ENCODE results near the gene GDPD4.

Gene GDPD4

DNA sequence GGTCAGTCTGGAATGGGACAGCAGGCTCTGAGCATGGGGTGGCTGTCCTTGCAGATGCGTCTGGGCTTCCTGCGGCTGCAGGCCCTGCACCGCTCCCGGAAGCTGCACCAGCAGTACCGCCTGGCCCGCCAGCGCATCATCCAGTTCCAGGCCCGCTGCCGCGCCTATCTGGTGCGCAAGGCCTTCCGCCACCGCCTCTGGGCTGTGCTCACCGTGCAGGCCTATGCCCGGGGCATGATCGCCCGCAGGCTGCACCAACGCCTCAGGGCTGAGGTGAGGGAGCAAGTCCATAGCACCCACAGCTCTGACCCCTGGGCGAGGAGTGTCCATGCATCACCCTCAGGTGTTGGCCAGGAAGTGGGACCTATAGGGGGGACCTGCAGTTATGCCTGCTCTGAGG is 121.8 kb downstream of the GDPD4 start:
- TF ChIP-seq POLR2A (IDR thresholded peaks at IDR 0.05; ENCODE audit: low read length) (no peak), GATA1 (IDR thresholded peaks at IDR 0.05; ENCODE audit: low read depth, low read length) (no peak)
- no peak for DNase-seq

DNA sequence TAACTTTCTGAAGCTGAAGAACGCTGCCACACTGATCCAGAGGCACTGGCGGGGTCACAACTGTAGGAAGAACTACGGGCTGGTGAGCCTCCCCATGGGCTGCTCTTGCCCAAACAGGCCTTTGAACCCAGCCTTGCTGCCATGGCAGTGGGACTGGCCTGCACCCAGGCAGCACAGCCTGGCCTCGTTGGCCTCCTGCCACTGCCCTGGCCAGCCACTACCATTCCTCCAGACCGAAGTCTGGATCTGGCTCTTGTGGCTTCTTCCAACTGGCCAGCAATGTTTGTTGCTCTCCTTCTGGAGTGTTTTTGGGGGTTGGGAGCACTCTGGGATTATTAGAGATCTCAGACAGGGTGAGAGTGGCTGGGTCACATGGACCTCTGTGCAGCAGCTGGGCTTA is 122.4 kb downstream of the GDPD4 start:
- TF ChIP-seq GATA1 (IDR thresholded peaks at IDR 0.05; ENCODE audit: low read depth, low read length) (no peak), POLR2A (IDR thresholded peaks at IDR 0.05; ENCODE audit: low read length) (no peak)
- no peak for DNase-seq

DNA sequence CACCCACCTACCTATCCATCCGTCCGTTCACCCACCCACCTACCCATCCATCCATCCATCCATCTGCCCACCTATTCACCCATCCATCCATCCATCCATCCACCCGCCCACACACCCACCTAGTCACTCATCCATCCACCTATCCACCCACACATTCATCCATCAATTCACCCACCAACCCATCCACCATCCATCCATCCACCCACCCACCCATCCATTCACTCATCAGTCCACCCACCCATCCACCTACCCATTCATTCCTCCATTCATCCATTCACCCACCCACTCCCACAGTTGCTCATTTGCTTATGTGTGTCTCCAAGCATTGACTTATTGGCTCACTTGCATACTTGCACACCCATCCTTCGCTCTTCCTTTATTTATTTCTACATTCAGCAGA is 123.3 kb downstream of the GDPD4 start:
- DNase-seq = no peak
- TF ChIP-seq POLR2A (IDR thresholded peaks at IDR 0.05; ENCODE audit: low read length) = no peak
- TF ChIP-seq GATA1 (IDR thresholded peaks at IDR 0.05; ENCODE audit: low read depth, low read length) = no peak

DNA sequence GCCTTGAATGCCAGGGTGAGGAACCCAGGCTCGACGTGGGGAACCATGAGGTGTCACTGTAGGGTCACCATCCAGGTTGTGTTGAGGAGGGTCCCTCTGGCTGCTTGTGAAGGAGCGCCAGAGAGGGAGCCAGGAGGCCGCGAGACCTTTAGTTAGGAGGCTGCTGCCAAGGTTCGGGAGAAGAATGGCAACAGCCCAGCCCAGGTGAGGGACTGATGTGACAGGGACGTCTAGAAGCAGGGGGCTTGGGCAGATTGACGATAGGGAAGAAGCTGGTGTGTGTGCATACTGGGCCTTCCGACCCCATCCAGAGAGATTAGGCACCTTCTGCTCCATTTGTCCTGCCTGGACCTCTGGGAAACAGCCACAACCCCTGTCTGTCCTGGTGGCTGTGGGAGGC is 124.5 kb downstream of the GDPD4 start:
- no peak for DNase-seq
- no peak for TF ChIP-seq GATA1 (IDR thresholded peaks at IDR 0.05; ENCODE audit: low read depth, low read length)
- no peak for TF ChIP-seq POLR2A (IDR thresholded peaks at IDR 0.05; ENCODE audit: low read length)

DNA sequence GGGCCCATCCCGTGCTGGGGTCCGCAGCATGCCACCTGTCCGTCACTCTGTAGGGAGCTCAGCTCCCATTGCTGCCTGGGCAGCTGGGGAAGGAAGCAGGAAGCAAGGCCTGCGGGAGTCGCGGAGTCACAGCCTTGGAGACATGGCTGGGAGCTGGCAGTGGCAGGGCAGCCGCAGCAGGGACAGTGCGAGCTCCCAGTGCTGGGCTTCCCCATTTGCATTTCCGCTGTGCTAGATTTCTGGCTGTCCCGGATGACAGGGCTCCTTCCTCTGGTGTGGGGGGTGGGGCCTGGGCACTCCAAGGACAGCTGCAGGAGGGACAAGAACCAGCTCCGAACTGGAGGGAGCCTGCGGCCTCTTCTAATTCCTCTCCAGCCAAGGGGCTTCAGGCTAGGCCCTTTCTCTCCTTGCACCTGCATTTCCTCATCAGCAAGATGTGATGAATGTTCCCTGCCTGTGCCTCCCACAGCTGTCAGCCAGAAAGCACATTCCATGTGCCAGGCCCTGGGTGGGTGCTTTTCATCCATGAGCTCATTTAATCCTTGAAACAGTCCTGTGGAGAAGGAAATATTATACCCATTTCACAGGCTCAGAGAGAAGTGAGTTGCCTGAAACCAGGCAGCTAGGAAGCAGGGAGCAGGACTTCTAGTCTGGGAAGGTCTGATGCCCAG is 125.5 kb downstream of the GDPD4 start:
- DNase-seq = no peak
- TF ChIP-seq GATA1 (IDR thresholded peaks at IDR 0.05; ENCODE audit: low read depth, low read length) = no peak
- TF ChIP-seq POLR2A (IDR thresholded peaks at IDR 0.05; ENCODE audit: low read length) = no peak

DNA sequence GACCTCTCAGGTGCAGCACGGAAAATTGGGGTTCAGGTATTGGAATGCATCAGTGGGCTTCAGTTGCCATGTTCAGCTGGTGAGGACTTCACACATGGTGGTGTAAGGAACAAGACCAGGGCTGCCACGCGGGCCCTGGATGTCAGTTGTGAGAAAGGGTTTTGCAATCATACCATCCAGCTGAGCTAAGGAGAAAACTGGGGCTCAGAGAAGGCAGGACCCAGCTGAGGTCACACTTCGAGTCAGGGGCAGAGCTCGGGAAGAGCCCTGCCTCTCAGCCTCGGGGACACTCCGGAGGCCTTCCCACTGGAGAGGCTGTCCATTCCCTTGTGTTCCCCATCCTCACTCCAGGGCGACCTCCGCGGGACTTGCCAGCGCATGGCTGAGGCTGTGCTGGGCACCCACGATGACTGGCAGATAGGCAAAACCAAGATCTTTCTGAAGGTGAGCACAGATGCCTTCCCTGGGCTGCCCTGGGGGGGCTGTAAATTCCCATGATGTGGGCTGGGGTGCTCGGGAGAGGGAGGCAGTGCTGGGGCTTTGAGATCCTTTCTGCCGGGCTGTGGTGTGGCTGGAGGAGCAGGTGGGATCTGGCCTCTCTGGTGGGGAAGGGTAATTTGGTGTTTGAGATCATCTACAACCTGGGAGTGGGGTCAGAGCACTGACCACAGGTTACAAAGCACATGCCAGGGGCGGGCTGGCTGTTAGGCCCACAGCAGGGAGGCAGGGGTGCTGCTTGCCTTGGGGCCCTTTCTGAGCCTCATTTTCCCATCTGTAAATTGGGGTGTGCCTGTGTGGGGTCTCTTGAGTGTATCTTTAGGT is 126.3 kb downstream of the GDPD4 start:
- no peak for DNase-seq
- no peak for TF ChIP-seq GATA1 (IDR thresholded peaks at IDR 0.05; ENCODE audit: low read depth, low read length)
- TF ChIP-seq POLR2A (IDR thresholded peaks at IDR 0.05; ENCODE audit: low read length) = no peak

DNA sequence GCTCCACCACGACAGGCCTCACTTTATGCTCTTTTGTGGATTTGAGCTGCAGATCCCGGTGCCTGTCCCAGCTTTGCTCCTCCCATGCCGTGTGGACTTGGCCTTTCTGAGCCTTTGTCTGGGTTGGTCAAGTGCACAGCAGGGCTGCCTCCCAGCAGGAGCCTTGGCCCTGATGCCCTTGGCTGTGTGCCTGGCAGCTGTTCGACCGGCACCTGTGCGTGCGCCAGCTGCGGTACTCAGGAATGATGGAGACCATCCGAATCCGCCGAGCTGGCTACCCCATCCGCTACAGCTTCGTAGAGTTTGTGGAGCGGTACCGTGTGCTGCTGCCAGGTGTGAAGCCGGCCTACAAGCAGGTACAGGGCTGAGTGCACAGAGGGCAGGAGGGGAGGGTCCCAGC is 126.9 kb downstream of the GDPD4 start:
- TF ChIP-seq POLR2A (IDR thresholded peaks at IDR 0.05; ENCODE audit: low read length) = no peak
- TF ChIP-seq GATA1 (IDR thresholded peaks at IDR 0.05; ENCODE audit: low read depth, low read length) = no peak

DNA sequence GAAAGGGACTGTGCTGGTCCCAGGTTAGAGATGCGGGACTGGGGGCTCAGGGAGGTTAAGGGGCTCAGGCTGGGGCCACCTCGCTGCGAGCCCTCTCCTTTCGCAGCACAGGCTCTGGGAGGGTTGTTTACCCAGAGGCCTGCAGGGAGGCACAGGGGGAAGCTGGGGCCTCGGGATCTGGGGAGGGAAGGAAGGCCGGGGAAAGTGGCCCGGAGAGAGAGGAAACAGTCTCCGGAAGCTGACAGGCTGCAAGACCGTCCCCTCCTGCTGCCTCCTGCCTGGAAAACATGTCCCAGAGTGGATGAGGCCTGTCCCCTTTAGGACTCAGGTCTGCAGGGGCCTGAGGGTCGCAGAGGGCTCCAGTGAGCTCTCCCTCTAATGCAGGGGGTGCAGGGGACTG is 128.0 kb downstream of the GDPD4 start:
- TF ChIP-seq POLR2A (IDR thresholded peaks at IDR 0.05; ENCODE audit: low read length) = no peak
- TF ChIP-seq GATA1 (IDR thresholded peaks at IDR 0.05; ENCODE audit: low read depth, low read length) = no peak
- DNase-seq = no peak

More for the DNA sequence above, 126.9 kb downstream of the GDPD4 start:
- no peak for DNase-seq

DNA sequence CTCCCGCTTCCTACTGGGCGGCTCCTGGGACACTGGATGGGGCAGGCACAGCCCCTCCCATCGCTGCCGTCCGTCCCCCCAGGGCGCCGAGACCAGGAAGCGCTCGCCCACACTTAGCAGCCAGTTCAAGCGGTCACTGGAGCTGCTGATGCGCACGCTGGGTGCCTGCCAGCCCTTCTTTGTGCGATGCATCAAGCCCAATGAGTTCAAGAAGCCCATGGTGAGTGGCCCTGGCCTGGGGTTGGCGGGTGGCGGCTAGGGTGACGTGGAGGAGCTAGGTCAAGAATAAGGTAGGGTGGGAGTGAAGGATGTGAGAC is 128.9 kb downstream of the GDPD4 start:
- no peak for DNase-seq
- no peak for TF ChIP-seq POLR2A (IDR thresholded peaks at IDR 0.05; ENCODE audit: low read length)
- no peak for TF ChIP-seq GATA1 (IDR thresholded peaks at IDR 0.05; ENCODE audit: low read depth, low read length)

DNA sequence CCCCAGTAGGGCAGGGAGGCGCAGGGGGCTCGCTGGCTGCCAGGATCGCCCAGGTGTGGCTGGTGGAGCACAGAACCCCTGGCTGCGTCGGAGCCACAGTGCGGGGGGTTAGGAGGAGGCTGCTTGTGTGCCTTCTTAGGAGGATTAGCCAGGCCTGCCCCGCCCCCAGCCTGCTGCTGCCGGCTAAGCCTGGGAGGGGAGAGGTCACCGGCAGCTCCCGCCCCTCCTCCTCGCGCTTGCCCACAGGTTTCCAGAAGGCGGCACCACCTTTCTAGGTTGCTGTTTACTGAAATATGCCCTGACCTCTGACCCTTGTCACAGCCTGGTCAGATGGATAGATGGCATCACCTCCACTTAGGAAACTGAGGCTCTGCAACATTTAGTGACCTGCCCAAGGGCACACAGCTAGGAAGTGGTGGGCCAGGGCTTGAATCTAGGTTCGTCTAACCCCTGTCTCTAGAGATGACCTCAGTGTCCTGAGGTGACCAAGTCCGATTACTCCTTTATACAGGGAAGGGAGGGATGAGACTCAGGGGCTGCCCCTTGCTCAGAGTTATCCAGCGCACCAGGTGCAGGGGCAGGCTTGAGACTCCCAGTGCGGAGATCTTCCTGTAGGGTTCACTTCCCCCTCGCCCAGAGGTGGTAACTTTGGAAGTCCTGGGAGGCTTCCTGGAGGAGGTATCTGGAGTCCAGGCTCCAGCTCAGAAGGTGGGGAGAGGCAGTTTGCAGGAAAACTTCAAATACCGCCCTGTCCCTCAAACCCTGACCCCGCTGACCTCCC is 129.4 kb downstream of the GDPD4 start:
- TF ChIP-seq POLR2A (IDR thresholded peaks at IDR 0.05; ENCODE audit: low read length) = no peak
- no peak for TF ChIP-seq GATA1 (IDR thresholded peaks at IDR 0.05; ENCODE audit: low read depth, low read length)
- no peak for DNase-seq

DNA sequence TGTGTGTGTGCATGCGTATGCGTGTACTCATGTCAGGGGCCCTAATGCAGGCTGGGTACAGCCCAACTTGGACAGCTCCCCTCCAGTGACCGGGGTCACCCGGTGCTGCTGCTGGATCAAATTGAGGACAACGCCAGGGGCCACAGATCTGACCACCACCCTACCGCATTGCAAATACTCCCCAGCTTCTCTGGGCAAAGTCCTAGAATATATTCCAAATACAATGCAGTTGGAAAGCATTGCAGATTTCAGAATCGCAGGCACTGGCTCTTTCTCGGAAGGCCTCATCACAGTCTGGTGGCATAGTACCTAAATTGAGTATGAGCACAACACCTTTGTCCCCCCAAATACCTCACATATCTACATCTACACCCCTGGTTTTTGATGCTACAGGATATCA is 130.2 kb downstream of the GDPD4 start:
- DNase-seq = no peak
- TF ChIP-seq GATA1 (IDR thresholded peaks at IDR 0.05; ENCODE audit: low read depth, low read length) (no peak), POLR2A (IDR thresholded peaks at IDR 0.05; ENCODE audit: low read length) (no peak)

DNA sequence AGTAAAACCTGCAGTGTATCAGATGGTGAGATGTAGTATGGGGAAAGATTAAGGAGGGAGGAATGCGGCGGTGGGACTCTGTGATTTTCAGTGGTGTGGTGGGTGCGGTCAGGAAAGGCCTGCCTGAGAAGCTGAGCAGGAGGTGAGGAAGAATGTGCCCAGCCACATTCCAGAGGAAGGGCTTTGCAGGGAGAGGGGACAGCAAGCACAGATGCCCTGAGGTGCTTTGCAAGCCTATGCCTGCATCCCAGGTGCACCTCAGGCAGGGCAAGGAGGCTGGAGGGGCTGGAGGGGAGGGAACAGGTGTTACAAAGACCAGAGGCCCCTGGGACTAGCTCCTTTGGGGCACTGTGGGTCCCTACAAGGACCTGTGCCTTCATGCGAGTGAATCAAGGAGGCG is 131.4 kb downstream of the GDPD4 start:
- TF ChIP-seq POLR2A (IDR thresholded peaks at IDR 0.05; ENCODE audit: low read length) (no peak), GATA1 (IDR thresholded peaks at IDR 0.05; ENCODE audit: low read depth, low read length) (no peak)
- DNase-seq = no peak

DNA sequence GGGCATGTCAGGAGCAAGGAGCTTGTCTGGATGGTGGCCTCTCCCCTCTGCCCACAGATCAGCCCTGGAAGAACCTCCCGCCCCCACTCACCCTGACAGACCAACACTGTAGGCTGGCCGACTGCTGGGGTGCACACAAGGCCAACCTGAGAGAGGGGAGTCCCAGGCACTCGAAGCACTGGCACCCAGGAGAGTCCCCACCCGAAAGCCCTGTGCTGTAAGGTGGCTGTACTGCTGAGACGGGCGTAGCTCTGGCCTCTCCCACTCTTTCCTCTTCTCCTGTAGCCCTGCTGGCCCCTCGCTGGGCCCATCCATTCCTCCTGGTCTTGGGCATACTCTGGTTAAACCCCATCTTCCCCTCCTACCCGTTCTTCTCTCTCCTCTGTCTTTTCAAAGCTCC is 133.7 kb downstream of the GDPD4 start:
- no peak for TF ChIP-seq POLR2A (IDR thresholded peaks at IDR 0.05; ENCODE audit: low read length)
- no peak for TF ChIP-seq GATA1 (IDR thresholded peaks at IDR 0.05; ENCODE audit: low read depth, low read length)
- DNase-seq = no peak

DNA sequence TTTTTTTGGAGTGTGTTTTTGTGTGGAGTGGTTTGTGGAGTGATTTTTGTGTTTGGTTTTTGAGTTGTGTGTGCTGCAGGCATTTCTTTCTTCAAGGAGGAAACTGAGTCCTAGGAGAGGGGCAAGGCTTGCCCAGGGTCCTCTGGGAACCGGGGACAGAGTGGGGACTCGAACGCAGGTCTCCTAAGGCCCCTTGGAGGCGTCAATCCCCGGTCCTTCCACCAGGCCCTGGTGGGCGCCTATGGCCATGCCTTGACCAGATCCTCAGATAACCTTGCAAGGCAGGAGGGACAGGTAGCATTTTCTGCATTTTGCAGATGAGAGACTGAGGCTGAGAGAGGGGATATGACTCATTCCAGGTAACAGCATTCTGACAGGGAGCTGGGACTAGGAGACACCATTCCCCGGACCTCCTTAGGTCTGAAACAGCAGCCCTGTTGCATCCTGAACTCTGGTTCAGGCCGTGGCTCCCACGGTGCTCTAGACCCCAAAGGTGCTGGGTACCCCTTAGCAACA is 134.3 kb downstream of the GDPD4 start:
- TF ChIP-seq POLR2A (IDR thresholded peaks at IDR 0.05; ENCODE audit: low read length) (no peak), GATA1 (IDR thresholded peaks at IDR 0.05; ENCODE audit: low read depth, low read length) (no peak)
- no peak for DNase-seq

Measured in erythroblast (primary cell).